GM04504 (cell line): ENCODE results near the gene GLRA3.
"Not testable (repeated sequence)": the region's sequence is repeated elsewhere in the genome, so short reads cannot be mapped to it uniquely, and the experiment has no call there.

Experiments
- DNase-seq: peaks from one replicate; pipeline ENCODE4 v3.0.0-alpha.2; 2012; ENCODE audit warnings: low read depth

Gene GLRA3

GRCh38 chr4:174658246-174658645 lies 170.8 kb downstream of the GLRA3 start:
- DNase-seq = no peak

GRCh38 chr4:174657472-174657871 lies 171.6 kb downstream of the GLRA3 start:
- DNase-seq = no peak

- DNase-seq = no peak
Measured at GRCh38 chr4:174654634-174655033, 174.4 kb downstream of the GLRA3 start.

- no peak for DNase-seq
Measured at GRCh38 chr4:174650711-174651355, 178.2 kb downstream of the GLRA3 start.

GRCh38 chr4:174648812-174649211 lies 180.2 kb downstream of the GLRA3 start:
- no peak for DNase-seq

- no peak for DNase-seq
Measured at GRCh38 chr4:174646326-174646725, 182.7 kb downstream of the GLRA3 start.

- no peak for DNase-seq
Measured at GRCh38 chr4:174640146-174640545, 188.9 kb downstream of the GLRA3 start.

- no peak for DNase-seq
Measured at GRCh38 chr4:174635732-174636131, 193.3 kb downstream of the GLRA3 start.

- DNase-seq = no peak
Measured at GRCh38 chr4:174633399-174633798, 195.6 kb downstream of the GLRA3 start.

- DNase-seq = peak; percentile 17
Measured at GRCh38 chr4:174631901-174632758, 196.9 kb downstream of the GLRA3 start.

- not testable (repeated sequence) for DNase-seq
Measured at GRCh38 chr4:174629907-174630450, 199.1 kb downstream of the GLRA3 start.

GRCh38 chr4:174629265-174629664 lies 199.8 kb downstream of the GLRA3 start:
- DNase-seq = no peak

- DNase-seq = no peak
Measured at GRCh38 chr4:174628191-174628590, 200.9 kb downstream of the GLRA3 start.

- no peak for DNase-seq
Measured at GRCh38 chr4:174627473-174627872, 201.6 kb downstream of the GLRA3 start.

GRCh38 chr4:174626342-174627008 lies 202.6 kb downstream of the GLRA3 start:
- no peak for DNase-seq

- DNase-seq = no peak
Measured at GRCh38 chr4:174616661-174617060, 212.4 kb downstream of the GLRA3 start.

GRCh38 chr4:174613979-174614378 lies 215.1 kb downstream of the GLRA3 start:
- no peak for DNase-seq

GRCh38 chr4:174611792-174612191 lies 217.3 kb downstream of the GLRA3 start:
- DNase-seq = no peak

GRCh38 chr4:174607792-174608191 lies 221.3 kb downstream of the GLRA3 start:
- no peak for DNase-seq

- no peak for DNase-seq
Measured at GRCh38 chr4:174604198-174604597, 224.8 kb downstream of the GLRA3 start.

GRCh38 chr4:174600391-174600790 lies 228.7 kb downstream of the GLRA3 start:
- DNase-seq = no peak

GRCh38 chr4:174598800-174599199 lies 230.2 kb downstream of the GLRA3 start:
- DNase-seq = no peak

- DNase-seq = no peak
Measured at GRCh38 chr4:174596513-174596912, 232.5 kb downstream of the GLRA3 start.
